Effector CD8-positive, alpha-beta T cell (primary cell): Measurements from ENCODE around the gene RAD50.
"Not testable (repeated sequence)": the region's sequence is repeated elsewhere in the genome, so short reads cannot be mapped to it uniquely, and the experiment has no call there.

Experiments
- DNase-seq: peaks from one replicate; lab custom pipeline; 2025; lab: John Stamatoyannopoulos, UW

Gene RAD50

GRCh38 chr5:132675936-132676689 lies 119.3 kb downstream of the RAD50 start:
- no peak for DNase-seq

DNA sequence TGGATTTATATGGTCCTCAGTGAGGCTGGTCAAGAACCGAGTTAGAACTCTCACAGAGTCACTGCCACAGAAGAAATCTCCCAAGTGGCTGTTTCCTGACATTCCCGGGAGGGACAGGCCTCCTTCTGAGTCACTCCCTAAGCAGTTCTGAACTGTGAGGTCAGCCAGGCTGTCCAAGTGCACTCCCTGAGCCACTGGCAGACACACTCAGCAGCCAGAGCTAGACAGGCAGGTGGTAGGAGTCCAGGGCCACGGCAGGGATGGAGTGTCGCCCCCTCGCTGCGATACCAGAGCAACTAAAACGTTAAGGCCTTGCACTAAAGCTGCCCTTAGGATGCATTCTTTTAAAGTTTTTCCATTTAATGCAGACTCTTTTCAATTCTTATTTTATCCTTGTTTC lies 120.4 kb downstream of the RAD50 start:
- no peak for DNase-seq

DNA sequence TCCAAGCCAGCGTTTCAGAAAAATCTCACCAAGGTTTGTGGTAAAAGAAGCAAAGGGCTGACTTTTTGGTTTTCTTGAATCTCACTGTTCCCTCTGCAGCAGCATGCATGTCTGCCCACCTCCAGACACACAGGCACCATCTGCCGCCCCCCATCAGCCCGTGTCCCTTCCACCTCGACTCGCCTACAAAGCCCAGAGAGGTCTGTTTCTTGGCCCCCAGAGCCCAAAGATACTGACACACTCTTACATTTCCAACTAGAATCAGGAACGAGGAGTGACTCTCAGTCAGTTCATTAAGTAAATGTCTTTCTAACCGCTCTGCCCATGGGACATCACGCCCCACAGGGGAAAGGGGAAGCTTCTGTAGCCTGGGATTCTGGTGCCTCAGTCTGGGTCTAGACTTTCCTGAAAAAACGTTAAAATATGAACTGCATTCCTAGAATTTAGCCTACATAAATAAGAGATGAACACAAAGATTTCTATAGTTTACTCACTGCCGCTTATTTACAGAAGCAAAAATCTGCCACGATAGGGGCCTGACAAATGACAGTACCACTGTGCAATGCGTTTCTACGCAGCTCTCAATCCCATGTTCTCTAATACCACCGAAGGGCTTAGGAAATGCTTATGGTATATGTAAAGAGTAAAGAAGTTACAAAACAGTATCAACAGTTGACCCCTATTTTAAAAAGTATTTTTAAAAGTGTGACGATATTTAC lies 121.1 kb downstream of the RAD50 start:
- no peak for DNase-seq

DNA sequence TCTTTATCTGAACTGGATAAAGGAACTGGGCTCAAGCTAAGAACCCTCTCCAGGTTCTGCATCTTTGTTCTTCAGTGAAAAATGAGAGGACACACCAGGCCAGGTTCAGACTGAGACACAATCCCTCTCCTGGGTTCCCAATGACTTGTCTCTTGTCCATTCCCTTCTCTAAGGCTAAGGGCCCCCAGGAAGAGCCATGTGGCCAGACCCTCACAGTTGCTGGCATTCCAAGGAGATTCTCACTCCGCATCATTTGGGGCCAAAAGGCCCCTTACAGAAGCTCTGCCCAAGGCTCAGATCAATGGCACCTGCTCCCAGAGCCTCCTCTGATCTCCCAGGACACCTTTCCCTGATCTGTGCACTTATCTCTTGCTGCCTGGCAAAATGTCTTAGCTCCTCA lies 122.0 kb downstream of the RAD50 start:
- DNase-seq, result no peak

DNA sequence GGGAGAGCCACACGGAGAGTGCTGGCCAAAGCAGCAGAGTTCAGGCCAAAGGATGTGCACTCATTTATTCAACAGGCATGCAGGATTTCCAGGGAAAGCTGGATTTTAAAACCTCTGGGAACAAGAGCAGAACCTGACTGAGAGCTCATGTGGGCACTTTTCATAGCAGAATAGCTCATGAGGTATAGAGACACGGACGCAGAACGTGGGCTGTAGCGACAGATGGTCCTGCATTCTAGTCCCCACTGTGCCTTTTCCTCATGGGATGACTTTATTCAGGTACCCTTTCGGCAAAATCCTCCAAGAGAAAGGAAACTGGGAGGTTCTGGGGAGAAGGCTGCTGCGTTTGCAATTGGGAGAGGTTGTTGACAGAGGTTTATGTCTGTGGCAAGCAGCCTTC lies 122.4 kb downstream of the RAD50 start:
- no peak for DNase-seq

DNA sequence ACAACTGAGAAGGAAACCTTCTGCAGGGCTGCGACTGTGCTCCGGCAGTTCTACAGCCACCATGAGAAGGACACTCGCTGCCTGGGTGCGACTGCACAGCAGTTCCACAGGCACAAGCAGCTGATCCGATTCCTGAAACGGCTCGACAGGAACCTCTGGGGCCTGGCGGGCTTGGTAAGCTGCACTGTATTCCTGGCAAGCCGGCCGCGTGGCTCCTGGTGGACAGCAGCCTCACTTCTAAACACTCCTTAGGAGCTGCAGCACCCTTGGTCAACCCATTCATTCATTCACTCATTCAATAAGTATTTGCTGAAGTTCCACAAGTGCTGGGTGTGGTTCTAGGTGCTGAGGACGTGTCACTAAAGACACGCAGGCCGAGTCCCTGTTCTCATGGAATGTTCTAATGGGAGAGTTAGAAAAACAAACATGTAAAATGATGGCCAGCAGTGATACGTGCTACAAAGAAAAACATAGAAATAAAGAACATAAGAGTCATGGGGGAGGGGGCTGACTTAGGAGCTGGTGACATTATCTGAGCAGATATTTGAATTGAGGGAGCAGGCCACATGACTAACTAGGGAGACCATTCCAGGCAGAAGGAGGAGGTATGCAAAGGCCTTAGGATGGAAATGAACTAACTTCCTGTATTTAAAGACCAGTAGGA lies 123.1 kb downstream of the RAD50 start:
- no peak for DNase-seq

DNA sequence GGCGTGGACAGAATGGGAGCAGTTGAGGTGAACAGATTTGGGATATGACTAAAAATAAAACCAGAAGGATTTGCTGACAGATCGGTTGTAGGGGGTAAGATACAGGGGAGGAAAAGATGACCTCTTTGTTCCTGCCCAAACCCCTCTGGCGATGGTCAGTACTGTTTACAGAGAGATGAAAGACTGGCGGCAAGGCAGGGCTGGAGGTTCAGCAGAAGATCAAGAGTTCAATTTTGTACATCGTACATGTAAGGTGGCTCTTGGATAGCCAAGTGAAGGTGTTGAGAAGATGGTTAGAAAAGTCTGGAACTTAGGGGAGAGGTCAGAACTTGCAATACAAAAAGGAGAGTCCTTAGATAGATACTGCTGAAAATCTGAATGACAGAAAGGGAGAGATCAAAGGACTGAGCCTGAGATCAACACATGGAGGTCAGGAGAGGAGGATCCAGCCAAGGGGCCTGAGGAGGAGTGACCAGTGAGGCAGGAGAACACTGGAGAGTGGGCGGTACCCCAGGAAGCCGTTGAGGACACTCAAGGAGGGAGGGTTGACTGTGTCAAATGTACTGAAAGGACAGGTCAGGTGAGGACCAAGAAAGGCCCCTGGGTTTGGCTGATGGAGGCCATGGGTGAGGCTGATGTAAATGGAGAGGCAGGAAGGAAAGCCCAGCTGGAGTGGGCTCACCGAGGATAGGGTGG lies 124.2 kb downstream of the RAD50 start:
- DNase-seq, result no peak

DNA sequence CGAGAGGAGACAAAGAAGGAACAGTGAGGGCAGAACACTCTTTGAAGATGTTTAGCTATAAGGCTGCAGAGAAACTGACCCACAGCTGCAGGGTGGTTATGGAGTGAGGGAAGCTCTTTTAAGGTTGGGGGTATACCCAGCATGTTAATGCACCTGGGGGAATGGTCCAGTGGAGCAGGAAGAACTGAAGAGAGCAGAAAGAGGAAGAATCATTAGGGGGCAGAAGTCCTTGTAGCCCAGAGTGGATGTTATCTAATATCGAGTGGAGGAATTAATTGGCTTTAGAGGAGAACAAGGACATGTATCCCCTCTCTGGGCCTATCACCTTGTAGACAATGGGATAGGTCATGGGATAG lies 124.7 kb downstream of the RAD50 start:
- DNase-seq, result no peak

- DNase-seq, result no peak
These were observed 125.2 kb downstream of the RAD50 start for GRCh38 chr5:132681983-132682382.

GRCh38 chr5:132684491-132684890 lies 127.7 kb downstream of the RAD50 start:
- DNase-seq, result no peak

GRCh38 chr5:132684922-132685720 lies 128.3 kb downstream of the RAD50 start:
- DNase-seq, result no peak

DNA sequence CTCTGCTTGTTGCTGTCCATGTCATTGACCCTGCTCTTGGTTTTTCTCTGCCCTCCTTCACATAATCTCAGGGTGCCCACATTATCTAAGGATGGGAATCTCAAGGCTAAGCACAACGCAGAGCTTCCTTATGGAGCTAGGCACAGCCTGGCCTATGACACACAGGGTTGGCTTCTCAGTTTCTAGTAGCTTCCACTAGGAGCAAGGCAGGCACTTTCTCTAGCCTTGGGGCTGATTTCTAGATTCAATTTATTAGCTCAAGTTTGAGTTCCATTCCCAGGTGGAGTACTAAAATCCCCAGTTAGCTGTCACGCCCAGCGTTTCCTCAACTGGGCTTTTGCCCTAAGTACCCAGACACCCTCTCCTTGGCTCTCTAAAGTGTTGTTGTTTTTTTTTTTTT lies 129.4 kb downstream of the RAD50 start:
- DNase-seq, result no peak

DNA sequence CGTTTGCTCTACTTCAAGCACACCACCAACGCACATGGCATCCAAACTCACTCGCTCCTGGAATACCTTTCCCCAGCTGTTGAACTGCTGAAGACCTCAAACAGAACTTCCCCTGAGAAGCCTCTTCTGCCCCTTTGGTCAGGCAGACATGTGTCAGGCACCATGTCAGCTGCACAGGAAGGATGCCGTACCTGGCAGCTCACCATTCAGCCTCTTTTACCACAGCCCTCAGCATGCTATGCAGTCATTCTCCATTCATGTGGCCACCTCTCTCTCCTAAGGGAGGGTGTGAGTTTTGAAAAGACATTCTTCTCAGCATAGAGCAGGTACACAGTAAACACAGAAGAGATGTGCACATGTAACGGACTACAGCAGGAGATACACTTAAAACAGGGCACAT lies 131.2 kb downstream of the RAD50 start:
- no peak for DNase-seq

- no peak for DNase-seq
These were observed 132.0 kb downstream of the RAD50 start for GRCh38 chr5:132688536-132689339.

GRCh38 chr5:132689513-132689912 lies 132.7 kb downstream of the RAD50 start:
- no peak for DNase-seq

GRCh38 chr5:132690156-132690555 lies 133.4 kb downstream of the RAD50 start:
- no peak for DNase-seq

DNA sequence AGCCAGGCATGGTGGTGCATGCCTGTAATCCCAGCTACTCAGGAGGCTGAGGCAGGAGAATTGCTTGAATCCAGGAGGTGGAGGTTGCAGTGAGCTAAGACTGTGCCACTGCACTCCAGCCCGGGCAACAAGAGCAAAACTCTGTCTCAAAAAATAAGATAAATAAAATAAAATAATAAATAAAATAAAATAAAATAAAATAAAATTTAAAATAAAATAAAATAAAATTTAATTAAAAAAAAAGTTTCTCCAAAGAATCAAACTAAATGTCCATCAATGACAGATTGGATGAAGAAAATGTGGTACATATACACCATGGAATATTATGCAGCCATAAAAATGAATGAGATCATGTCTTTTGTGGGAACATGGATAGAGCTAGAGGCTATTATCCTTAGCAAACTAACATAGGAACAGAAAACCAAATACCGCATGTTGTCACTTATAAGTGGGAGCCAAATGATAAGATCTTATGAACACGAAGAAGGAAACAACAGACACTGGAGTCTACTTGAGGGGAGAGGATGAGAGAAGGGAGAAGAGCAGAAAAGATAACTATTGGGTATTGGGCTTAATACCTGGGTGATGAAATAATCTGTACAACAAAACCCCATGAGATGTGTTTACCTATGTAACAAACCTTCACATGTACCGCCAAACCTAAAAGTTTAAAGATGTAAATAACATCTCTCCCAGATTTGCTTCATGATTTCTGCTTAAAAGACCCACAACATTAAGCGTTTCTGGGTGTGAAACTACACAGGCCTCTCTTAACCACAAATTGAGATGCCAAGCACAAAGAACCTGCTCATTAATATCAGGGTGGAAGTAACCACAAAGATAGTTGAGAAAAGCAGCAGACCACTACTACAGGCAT lies 135.2 kb downstream of the RAD50 start:
- DNase-seq, result not testable (repeated sequence)

GRCh38 chr5:132692632-132692967 lies 135.8 kb downstream of the RAD50 start:
- no peak for DNase-seq
